ENCODE data around the gene DCX. TPM values are rescaled to one million over a fixed set of nuclear protein-coding genes. Genes with fewer than 3 reads are reported as not detected.

Gene DCX
- total RNA-seq, 4 donors from 2014 or later = not detected

- no peaks in the 10 kb centered on the region for H3K27me3 ChIP-seq
- H3K27ac ChIP-seq = no peak overlapping the region
- no peaks in the 10 kb centered on the region for H3K9me3 ChIP-seq
- no peak for TF ChIP-seq CTCF (IDR thresholded peaks at IDR 0.05)
- TF ChIP-seq POLR2A (IDR thresholded peaks at IDR 0.05) = no peak
- DNase-seq = no peak
- H3K4me3 ChIP-seq = no peak overlapping the region
- no peaks in the 10 kb centered on the region for H3K4me1 ChIP-seq
- no peaks in the 10 kb centered on the region for H3K36me3 ChIP-seq
Observed at GRCh38 chrX:111329370-111329769, 82.6 kb downstream of the DCX start.

- Histone ChIP-seq H3K27me3 (no peaks in the 10 kb centered on the region), H3K4me1 (no peaks in the 10 kb centered on the region), H3K36me3 (no peaks in the 10 kb centered on the region), H3K27ac (no peak overlapping the region), H3K9me3 (no peaks in the 10 kb centered on the region), H3K4me3 (no peak overlapping the region)
- no peak for DNase-seq
- no peak for TF ChIP-seq POLR2A (IDR thresholded peaks at IDR 0.05)
- no peak for TF ChIP-seq CTCF (IDR thresholded peaks at IDR 0.05)
Observed at GRCh38 chrX:111328858-111329257, 83.1 kb downstream of the DCX start.

- no peaks in the 10 kb centered on the region for H3K27me3 ChIP-seq
- no peaks in the 10 kb centered on the region for H3K36me3 ChIP-seq
- TF ChIP-seq POLR2A (IDR thresholded peaks at IDR 0.05) = no peak
- TF ChIP-seq CTCF (IDR thresholded peaks at IDR 0.05) = no peak
- no peak overlapping the region for H3K27ac ChIP-seq
- no peaks in the 10 kb centered on the region for H3K4me1 ChIP-seq
- no peak for DNase-seq
- H3K4me3 ChIP-seq = no peak overlapping the region
- H3K9me3 ChIP-seq = no peaks in the 10 kb centered on the region
Observed at GRCh38 chrX:111322231-111322855, 89.6 kb downstream of the DCX start.

- Histone ChIP-seq H3K4me1 (no peaks in the 10 kb centered on the region), H3K36me3 (no peaks in the 10 kb centered on the region), H3K27ac (no peak overlapping the region), H3K27me3 (no peaks in the 10 kb centered on the region), H3K4me3 (no peak overlapping the region), H3K9me3 (no peaks in the 10 kb centered on the region)
- TF ChIP-seq CTCF (IDR thresholded peaks at IDR 0.05) (no peak), POLR2A (IDR thresholded peaks at IDR 0.05) (no peak)
- DNase-seq = no peak
Observed at GRCh38 chrX:111319451-111319850, 92.5 kb downstream of the DCX start.

- Histone ChIP-seq H3K4me1 (no peaks in the 10 kb centered on the region), H3K27ac (no peak overlapping the region), H3K27me3 (no peaks in the 10 kb centered on the region), H3K9me3 (no peaks in the 10 kb centered on the region), H3K36me3 (no peaks in the 10 kb centered on the region), H3K4me3 (no peak overlapping the region)
- DNase-seq = no peak
- TF ChIP-seq POLR2A (IDR thresholded peaks at IDR 0.05) = no peak
- TF ChIP-seq CTCF (IDR thresholded peaks at IDR 0.05) = no peak
Observed at GRCh38 chrX:111318901-111319300, 93.1 kb downstream of the DCX start.

- no peak for TF ChIP-seq POLR2A (IDR thresholded peaks at IDR 0.05)
- no peak for TF ChIP-seq CTCF (IDR thresholded peaks at IDR 0.05)
- H3K27me3 ChIP-seq = no peaks in the 10 kb centered on the region
- H3K27ac ChIP-seq = no peak overlapping the region
- H3K9me3 ChIP-seq = no peaks in the 10 kb centered on the region
- H3K4me1 ChIP-seq = no peaks in the 10 kb centered on the region
- H3K4me3 ChIP-seq = no peak overlapping the region
- H3K36me3 ChIP-seq = no peaks in the 10 kb centered on the region
- DNase-seq = no peak
Observed at GRCh38 chrX:111309083-111309482, 102.9 kb downstream of the DCX start.
